ENCODE data around the gene EVI2B. TPM values are rescaled to one million over a fixed set of nuclear protein-coding genes. Genes with fewer than 3 reads are reported as not detected.

Gene EVI2B
- total RNA-seq (ENCODE audit: low replicate concordance), result 0.59 TPM in 1 of 2 replicates, not detected in the other

GRCh38 chr17:31313982-31314781, at the start of gene EVI2B:
TSS of gene EVI2B (minus strand) at chr17:31314054. CDS start at chr17:31305609, 8,445 bp downstream.

GRCh38 chr17:31321481-31321880, 7.6 kb upstream of the EVI2B start, which contains the start of gene EVI2A:
TSS of gene EVI2A (minus strand) at chr17:31321622. CDS start at chr17:31319013, 2,609 bp downstream.

GRCh38 chr17:31297090-31297489, 16.8 kb downstream of the EVI2B start, which contains the start of gene OMG:
TSS of gene OMG (minus strand) at chr17:31297239. CDS start at chr17:31296331, 908 bp downstream.

Other genes with a start within 250 kb of the EVI2B start
- gene NF1, start 219.1 kb downstream of the EVI2B start, total RNA-seq (ENCODE audit: low replicate concordance), result 35.4 and 36.6 TPM in 2 replicates
- gene OMG, start 16.8 kb downstream of the EVI2B start, total RNA-seq (ENCODE audit: low replicate concordance), result 11.0 TPM in 1 of 2 replicates, not detected in the other
- gene EVI2A, start 7.6 kb upstream of the EVI2B start, total RNA-seq (ENCODE audit: low replicate concordance), result 0.45 and 42.9 TPM in 2 replicates
- gene RAB11FIP4, start 77.6 kb upstream of the EVI2B start, total RNA-seq (ENCODE audit: low replicate concordance), result 0.15 and 18.3 TPM in 2 replicates

All from smooth muscle cell of the coronary artery (primary cell).